Sigmoid colon (tissue), 4 donors: ENCODE data around the gene STRIP1.

ENCODE experiments used
- CTCF ChIP-seq, 4 experiments: fragments of 450-650 bp in 3 of 4; fragments of 200-600 bp in 1 of 4; IDR thresholded peaks; one replicate each; pipeline ENCODE4 v1.5.1; 2016 to 2019; ENCODE audit warnings: antibody characterized with exemption in 4 of 4, mild to moderate bottlenecking in 3 of 4, moderate library complexity in 2 of 4
- EP300 ChIP-seq, 4 donors: sonication (generic); formaldehyde crosslinking; IDR thresholded peaks; one replicate each; pipeline ENCODE4 v1.6.1; 2017; ENCODE audit warnings: antibody characterized with exemption in 4 of 4
- POLR2A ChIP-seq, 2 donors: fragments of 450-650 bp; IDR thresholded peaks; one replicate each; pipeline ENCODE4 v1.6.1; 2016; ENCODE audit warnings: antibody characterized with exemption in 2 of 2, mild to moderate bottlenecking in 2 of 2, moderate library complexity in 2 of 2
- POLR2AphosphoS5 ChIP-seq, 4 donors: sonication (generic); formaldehyde crosslinking; IDR thresholded peaks; one replicate each; pipeline ENCODE4 v1.6.1; 2017; ENCODE audit warnings: antibody characterized with exemption in 4 of 4

- no peak for TF ChIP-seq CTCF (IDR thresholded peaks at IDR 0.05)
- TF ChIP-seq POLR2A (IDR thresholded peaks at IDR 0.05), result no peak
- TF ChIP-seq EP300 (IDR thresholded peaks at IDR 0.05), result no peak
- TF ChIP-seq POLR2AphosphoS5 (IDR thresholded peaks at IDR 0.05), result no peak
These were observed 13.1 kb upstream of the STRIP1 start for GRCh38 chr1:110021285-110021684.
